Measurements from ENCODE around the gene PALLD. TPM values are rescaled to one million over a fixed set of nuclear protein-coding genes. Genes with fewer than 3 reads are reported as not detected.

Gene PALLD
- total and polyA plus RNA-seq, 2 donors (not counting 3 experiments of a cell fraction or from before 2014, with no cell fraction given) = 13.4 to 48.2 TPM

- H3K9ac ChIP-seq (replicated peaks; ENCODE audit: extremely low read depth, insufficient read depth, low read length) = no peak overlapping the region
- DNase-seq (ENCODE audit: low read depth, low spot score) (no peak), FAIRE-seq (no peak)
- dilution Hi-C loops (cut with MboI; ENCODE audit: extremely low pct_ligation_motif_present, low sequenced_read_pairs) = no loop called here
- ChIA-PET POLR2A (no interaction called here), CTCF (no interaction called here)
- no peaks in the 10 kb centered on the region for H3K79me2 ChIP-seq (ENCODE audit: control insufficient read depth, insufficient read depth, low read length)
- no peak overlapping the region for H2AFZ ChIP-seq (ENCODE audit: low read depth, low read length)
- no peaks in the 10 kb centered on the region for H3K27me3 ChIP-seq (ENCODE audit: control insufficient read depth in 2 of 2, insufficient read depth in 2 of 2, low read length in 2 of 2)
- no peaks in the 10 kb centered on the region for H3K4me1 ChIP-seq (ENCODE audit: control insufficient read depth, extremely low read depth, insufficient read depth, low read length)
- H3K4me3 ChIP-seq (replicated peaks in 1 of 3; ENCODE audit: insufficient read depth in 1 of 3, low read depth in 1 of 3, low read length in 3 of 3) = no peak overlapping the region
- H4K20me1 ChIP-seq (replicated peaks; ENCODE audit: control insufficient read depth, extremely low read depth, insufficient read depth, low read length) = no peaks in the 10 kb centered on the region
- H3K27ac ChIP-seq (ENCODE audit: insufficient read depth, low read depth, low read length) = no peak overlapping the region
- BruUV-seq (replicated peaks) = no TSS peak
- no peaks in the 10 kb centered on the region for H3K9me1 ChIP-seq (replicated peaks; ENCODE audit: control insufficient read depth, extremely low read depth, insufficient read depth, low read length)
- H3K36me3 ChIP-seq (ENCODE audit: control insufficient read depth in 2 of 2, extremely low read depth in 1 of 2, insufficient read depth in 2 of 2, low read length in 2 of 2) = no peaks in the 10 kb centered on the region
- TF ChIP-seq MAX (IDR thresholded peaks at IDR 0.05; ENCODE audit: insufficient read depth, insufficient read length) = no peak
- TF ChIP-seq POLR2AphosphoS5 (IDR thresholded peaks at IDR 0.05; ENCODE audit: insufficient read depth, low read depth, low read length) = no peak
- no peak for TF ChIP-seq MYC (IDR thresholded peaks at IDR 0.05; ENCODE audit: low read depth, low read length)
- TF ChIP-seq EZH2 (IDR thresholded peaks at IDR 0.05; ENCODE audit: borderline replicate concordance, low read depth, low read length, severe bottlenecking) = no peak
- H3K4me2 ChIP-seq (ENCODE audit: insufficient read depth, low read length) = no peak overlapping the region
- H3K9me3 ChIP-seq (replicated peaks; ENCODE audit: control insufficient read depth, insufficient read depth, low read length) = no peaks in the 10 kb centered on the region
- intact Hi-C loops (cut with micrococcal nuclease) = no loop called here
Measured at GRCh38 chr4:168757500-168757899, 260.6 kb downstream of the PALLD start.

- Histone ChIP-seq H3K4me2 (ENCODE audit: insufficient read depth, low read length) (no peak overlapping the region), H3K27me3 (ENCODE audit: control insufficient read depth in 2 of 2, insufficient read depth in 2 of 2, low read length in 2 of 2) (no peaks in the 10 kb centered on the region), H3K36me3 (ENCODE audit: control insufficient read depth in 2 of 2, extremely low read depth in 1 of 2, insufficient read depth in 2 of 2, low read length in 2 of 2) (no peaks in the 10 kb centered on the region), H4K20me1 (replicated peaks; ENCODE audit: control insufficient read depth, extremely low read depth, insufficient read depth, low read length) (no peaks in the 10 kb centered on the region), H3K79me2 (ENCODE audit: control insufficient read depth, insufficient read depth, low read length) (no peaks in the 10 kb centered on the region), H3K4me3 (replicated peaks in 1 of 3; ENCODE audit: insufficient read depth in 1 of 3, low read depth in 1 of 3, low read length in 3 of 3) (no peak overlapping the region), H3K4me1 (ENCODE audit: control insufficient read depth, extremely low read depth, insufficient read depth, low read length) (no peaks in the 10 kb centered on the region), H3K27ac (ENCODE audit: insufficient read depth, low read depth, low read length) (no peak overlapping the region), H3K9me1 (replicated peaks; ENCODE audit: control insufficient read depth, extremely low read depth, insufficient read depth, low read length) (no peaks in the 10 kb centered on the region), H3K9ac (replicated peaks; ENCODE audit: extremely low read depth, insufficient read depth, low read length) (no peak overlapping the region), H2AFZ (ENCODE audit: low read depth, low read length) (no peak overlapping the region), H3K9me3 (replicated peaks; ENCODE audit: control insufficient read depth, insufficient read depth, low read length) (no peaks in the 10 kb centered on the region)
- ChIA-PET POLR2A (no interaction called here), CTCF (no interaction called here)
- TF ChIP-seq EZH2 (IDR thresholded peaks at IDR 0.05; ENCODE audit: borderline replicate concordance, low read depth, low read length, severe bottlenecking) (no peak), FOS (IDR thresholded peaks at IDR 0.05; ENCODE audit: borderline replicate concordance, insufficient read depth, low read length) (no peak), POLR2A (IDR thresholded peaks at IDR 0.05; ENCODE audit: low read depth, low read length) (no peak), GATA2 (IDR thresholded peaks at IDR 0.05; ENCODE audit: insufficient read depth, insufficient read length, low read depth, low read length) (no peak), POLR2AphosphoS5 (IDR thresholded peaks at IDR 0.05; ENCODE audit: insufficient read depth, low read depth, low read length) (no peak), MYC (IDR thresholded peaks at IDR 0.05; ENCODE audit: low read depth, low read length) (no peak), CTCF (IDR thresholded peaks at IDR 0.05; ENCODE audit: extremely low read depth in 1 of 2, insufficient read depth in 1 of 2, low read depth in 1 of 2, low read length in 2 of 2) (no peak), MAX (IDR thresholded peaks at IDR 0.05; ENCODE audit: insufficient read depth, insufficient read length) (no peak), JUN (IDR thresholded peaks at IDR 0.05; ENCODE audit: borderline replicate concordance, insufficient read depth, insufficient read length, low read depth) (no peak)
- DNase-seq (ENCODE audit: low read depth, low spot score) (no peak), FAIRE-seq (no peak)
- dilution Hi-C loops (cut with MboI; ENCODE audit: extremely low pct_ligation_motif_present, low sequenced_read_pairs) = no loop called here
- no TSS peak for BruUV-seq (replicated peaks)
- intact Hi-C loops (cut with micrococcal nuclease) = no loop called here
Measured at GRCh38 chr4:168758351-168758876, 261.6 kb downstream of the PALLD start.

Data from endothelial cell of umbilical vein (primary cell).